Loucy (cell line): Measurements from ENCODE around the gene THBD.

Experiments
- CTCF ChIP-seq: fragments of 200-600 bp; sonication (generic); conservative IDR thresholded peaks from 2 replicates; pipeline ENCODE4 v1.5.1; 2014; ENCODE audit warnings: mild to moderate bottlenecking, antibody characterized with exemption, low read length
- EZH2phosphoT487 ChIP-seq: fragments of 200-600 bp; IDR thresholded peaks from 2 replicates; pipeline ENCODE4 v1.6.1; 2018; ENCODE audit warnings: antibody characterized with exemption, mild to moderate bottlenecking, moderate library complexity, borderline replicate concordance

- TF ChIP-seq CTCF: no peak
- no peak for TF ChIP-seq EZH2phosphoT487
Measured at GRCh38 chr20:23079926-23080325, 30.5 kb upstream of the THBD start.
